HPDE6-E6E7 (cell line): ENCODE measurements around the gene POLRMT.
"Not testable (repeated sequence)": the region's sequence is repeated elsewhere in the genome, so short reads cannot be mapped to it uniquely, and the experiment has no call there.

Experiments used
- DNase-seq: peaks from one replicate; pipeline ENCODE4 v3.0.0; 2011; ENCODE audit warnings: missing footprints; ENCODE audit errors: extremely low spot score

POLRMT gene

DNA sequence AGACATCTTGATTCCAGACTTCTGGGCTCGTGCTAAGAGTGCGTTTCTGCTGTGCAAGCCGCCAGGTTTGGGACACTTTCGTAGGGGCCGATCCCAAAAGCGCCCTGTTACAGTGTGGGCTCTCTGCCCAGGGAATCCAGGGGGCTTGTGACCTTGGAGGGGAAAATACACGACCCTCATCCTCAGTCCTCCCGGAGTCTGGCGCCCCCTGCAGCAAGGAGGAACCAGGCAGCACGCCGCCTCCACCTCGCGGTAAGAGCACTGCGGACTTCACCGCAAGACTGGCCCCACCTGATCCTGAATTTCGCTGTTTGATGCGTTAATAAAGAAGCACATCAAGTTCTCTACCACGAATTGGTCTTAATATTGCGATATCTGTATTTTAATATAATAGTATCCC lies 5.2 kb downstream of the POLRMT start:
- no peak for DNase-seq

- DNase-seq, result not testable (repeated sequence)
Measured at GRCh38 chr19:626566-626965, 6.8 kb downstream of the POLRMT start.

DNA sequence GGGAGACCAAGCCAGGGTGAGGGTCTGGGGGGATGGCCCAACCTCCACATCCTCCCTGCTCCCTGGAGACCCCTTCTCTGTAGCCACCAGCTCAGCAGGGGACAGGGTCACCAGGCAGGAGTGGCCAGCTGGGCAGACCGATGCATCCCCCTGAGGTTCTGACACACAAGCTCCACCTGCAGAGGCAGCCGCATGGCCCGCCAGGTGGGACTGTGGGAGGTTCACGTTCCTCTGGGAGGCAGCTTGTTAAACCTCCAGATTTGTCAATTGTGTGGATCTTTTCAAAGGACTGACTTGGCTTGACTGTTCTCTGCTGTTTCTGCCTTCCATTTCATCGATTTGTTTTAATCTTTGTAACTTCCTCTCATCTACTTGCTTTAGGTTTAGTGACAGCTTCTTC lies 8.1 kb downstream of the POLRMT start:
- DNase-seq, result no peak

- no peak for DNase-seq
Measured at GRCh38 chr19:624433-625109, 8.8 kb downstream of the POLRMT start.

- no peak for DNase-seq
Measured at GRCh38 chr19:623974-624373, 9.4 kb downstream of the POLRMT start.

DNA sequence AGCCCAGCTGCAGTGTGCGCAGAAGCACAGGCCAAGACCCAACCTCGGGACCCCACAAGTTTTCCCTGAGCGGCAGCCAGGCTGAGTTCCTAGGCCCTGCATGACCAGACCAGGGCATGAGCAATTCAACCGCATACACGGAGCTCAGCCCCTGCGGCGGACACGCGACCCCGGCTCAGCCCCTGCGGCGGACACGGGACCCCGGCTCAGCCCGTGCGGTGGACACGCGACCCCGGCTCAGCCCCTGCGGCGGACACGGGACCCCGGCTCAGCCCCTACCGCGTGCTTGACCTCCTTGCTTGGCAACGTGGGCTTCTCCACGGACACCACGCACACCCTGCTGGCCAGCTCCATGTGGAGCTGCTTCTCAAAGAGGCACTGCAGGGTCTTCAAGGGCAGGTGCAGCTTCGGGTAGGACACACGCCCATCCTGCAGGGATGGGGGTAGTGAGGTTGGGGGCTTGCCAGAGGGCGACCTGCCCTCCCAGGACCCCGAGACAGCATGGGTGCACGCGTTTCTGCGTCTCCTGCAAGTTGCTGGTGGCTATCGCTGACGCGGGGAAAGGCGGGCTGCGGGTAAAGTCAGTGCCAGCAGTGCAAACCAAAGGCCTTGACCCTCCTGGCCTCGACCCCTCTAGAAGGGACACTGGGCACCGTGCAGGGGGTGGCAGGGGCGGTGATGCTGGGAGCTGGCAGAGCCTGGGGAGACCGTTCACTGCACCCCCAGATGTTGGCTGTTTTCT lies 10.0 kb downstream of the POLRMT start:
- DNase-seq, result no peak

DNA sequence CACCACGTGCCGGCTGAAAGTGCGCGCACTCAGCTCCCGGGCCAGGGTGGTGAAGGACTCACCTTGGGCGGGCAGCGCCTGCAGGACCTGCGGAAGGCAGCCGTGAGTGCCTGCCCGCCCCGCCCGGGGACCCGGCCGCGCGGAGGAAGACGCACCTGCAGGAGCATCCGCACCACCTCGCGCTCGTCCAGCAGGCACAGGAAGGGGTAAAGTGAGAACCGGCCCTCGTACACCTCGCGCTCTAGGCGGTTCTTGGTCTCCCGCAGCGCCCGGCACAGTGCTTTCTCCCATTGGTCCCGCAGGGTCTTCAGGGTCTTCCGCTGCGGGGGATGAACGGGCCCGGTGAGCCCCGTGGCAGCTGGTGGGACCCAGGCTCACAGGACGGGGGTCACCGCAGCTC lies 10.7 kb downstream of the POLRMT start:
- DNase-seq, result no peak

- DNase-seq, result no peak
Measured at GRCh38 chr19:621819-622218, 11.5 kb downstream of the POLRMT start.

GRCh38 chr19:621191-621590 lies 12.1 kb downstream of the POLRMT start:
- DNase-seq, result not testable (repeated sequence)

GRCh38 chr19:620166-620862 lies 13.0 kb downstream of the POLRMT start:
- DNase-seq, result no peak

- DNase-seq, result no peak
Measured at GRCh38 chr19:619286-620002, 13.9 kb downstream of the POLRMT start.

DNA sequence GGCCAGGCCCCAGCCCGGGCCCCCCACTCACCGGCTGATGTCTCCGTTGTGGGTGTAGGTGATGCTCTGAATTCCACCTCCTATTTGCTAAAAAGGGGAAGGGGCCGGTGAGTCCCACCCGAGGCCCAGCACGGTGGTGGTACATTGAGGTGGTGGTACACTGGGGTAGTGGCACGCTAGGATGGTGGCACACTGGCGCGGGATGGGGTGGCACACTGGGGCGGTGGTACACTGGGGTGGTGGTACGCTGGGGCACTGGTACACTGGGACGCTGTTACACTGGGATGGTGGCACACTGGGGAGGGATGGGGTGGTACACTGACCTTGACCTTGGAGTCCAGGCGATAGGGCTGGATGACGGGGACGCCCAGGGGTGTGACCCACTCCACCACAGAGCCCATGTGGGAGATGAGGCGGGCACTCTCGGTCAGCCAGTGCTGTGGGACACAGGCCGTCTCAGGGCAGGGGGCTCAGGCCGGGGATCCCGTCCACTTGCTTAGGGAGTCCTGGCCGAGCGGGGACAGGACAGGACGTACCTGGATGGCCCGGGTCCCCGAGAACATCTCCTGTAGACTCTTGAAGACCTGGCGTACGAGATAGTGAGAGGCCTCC lies 14.6 kb downstream of the POLRMT start:
- no peak for DNase-seq

GRCh38 chr19:618247-618619 lies 15.1 kb downstream of the POLRMT start:
- DNase-seq, result no peak

GRCh38 chr19:617551-618246 lies 15.6 kb downstream of the POLRMT start:
- DNase-seq, result no peak

DNA sequence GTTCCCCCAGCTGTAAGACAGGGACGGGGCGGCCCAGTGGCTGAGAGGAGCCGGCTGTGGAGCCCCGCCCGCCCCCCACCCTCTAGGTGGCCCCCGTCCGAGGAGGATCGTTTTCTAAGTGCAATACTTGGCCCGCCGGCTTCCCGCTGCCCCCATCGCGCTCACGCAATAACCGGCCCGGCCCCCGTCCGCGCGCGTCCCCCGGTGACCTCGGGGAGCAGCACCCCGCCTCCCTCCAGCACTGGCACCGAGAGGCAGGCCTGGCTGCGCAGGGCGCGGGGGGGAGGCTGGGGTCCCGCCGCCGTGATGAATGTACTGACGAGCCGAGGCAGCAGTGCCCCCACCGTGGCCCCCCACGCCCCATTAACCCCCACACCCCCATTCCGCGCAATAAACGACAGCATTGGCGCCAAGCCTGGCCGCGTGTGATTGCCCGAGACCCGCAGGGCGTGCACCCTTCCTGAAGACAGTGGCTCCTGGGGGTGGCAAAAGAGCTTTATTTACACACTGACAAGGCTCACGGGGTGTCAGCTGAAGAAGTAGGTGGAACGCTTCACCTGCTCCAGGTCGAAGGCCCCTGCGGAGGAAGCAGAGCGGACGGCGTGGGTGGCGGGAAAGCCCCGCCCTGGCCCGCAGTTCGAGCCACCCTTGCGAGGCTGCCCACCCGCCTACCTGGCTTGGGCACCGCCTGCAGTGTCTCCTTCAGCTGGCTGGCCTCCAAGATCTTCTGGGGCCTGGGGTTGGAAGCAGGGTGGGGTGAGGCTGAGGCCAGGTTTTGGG lies 16.4 kb downstream of the POLRMT start:
- DNase-seq, result no peak

GRCh38 chr19:616062-616700 lies 17.2 kb downstream of the POLRMT start:
- no peak for DNase-seq

- DNase-seq, result no peak
Measured at GRCh38 chr19:615619-616018, 17.7 kb downstream of the POLRMT start.

GRCh38 chr19:613732-614567 lies 19.4 kb downstream of the POLRMT start:
- DNase-seq, result no peak

- no peak for DNase-seq
Measured at GRCh38 chr19:612941-613340, 20.4 kb downstream of the POLRMT start.
